HepG2 (cell line): ENCODE data around the gene RPP21. TPM values are rescaled to one million over a fixed set of nuclear protein-coding genes. Genes with fewer than 3 reads are reported as not detected.

Experiments
- BRCA1 ChIP-seq: sonication (generic); formaldehyde crosslinking; IDR thresholded peaks from 2 replicates; pipeline ENCODE4 v1.4.0; 2020; ENCODE audit warnings: missing genetic modification reagents
- DMAP1 ChIP-seq: IDR thresholded peaks from 2 replicates; pipeline ENCODE4 v1.6.1; 2016
- IKZF1 ChIP-seq: fragments of 450-650 bp; IDR thresholded peaks from 2 replicates; pipeline ENCODE4 v1.7.1; 2016
- IKZF5 ChIP-seq: IDR thresholded peaks from 2 replicates; pipeline ENCODE4 v1.6.1; 2018; ENCODE audit warnings: missing genetic modification reagents, mild to moderate bottlenecking, missing compliant biosample characterization
- KDM4B ChIP-seq: sonication (generic); formaldehyde crosslinking; IDR thresholded peaks from 2 replicates; pipeline ENCODE4 v1.4.0; 2020; ENCODE audit warnings: missing genetic modification reagents
- KLF6 ChIP-seq: IDR thresholded peaks from 2 replicates; pipeline ENCODE4 v1.8.0; 2016; ENCODE audit warnings: missing biosample characterization, missing genetic modification reagents
- KMT2B ChIP-seq: IDR thresholded peaks from 2 replicates; pipeline ENCODE4 v1.6.1; 2016; ENCODE audit warnings: missing genetic modification reagents, missing compliant biosample characterization
- MYPOP ChIP-seq: sonication (generic); formaldehyde crosslinking; IDR thresholded peaks from 2 replicates; pipeline ENCODE4 v1.8.1; 2023; ENCODE audit warnings: mild to moderate bottlenecking, moderate library complexity, missing genetic modification reagents
- SMARCE1 ChIP-seq: fragments of 450-650 bp; IDR thresholded peaks from 2 replicates; pipeline ENCODE4 v1.6.1; 2017; ENCODE audit warnings: borderline replicate concordance
- SOX6 ChIP-seq, 2 experiments: fragments of 450-650 bp in 1 of 2; sonication (generic) in 1 of 2; formaldehyde crosslinking in 1 of 2; IDR thresholded peaks; 2 replicates each; pipeline versions ENCODE4 v1.4.0 to v1.6.1; 2017 to 2020; ENCODE audit warnings: antibody characterized with exemption in 1 of 2, mild to moderate bottlenecking in 1 of 2, missing genetic modification reagents in 1 of 2
- TFE3 ChIP-seq: IDR thresholded peaks from 2 replicates; pipeline ENCODE4 v1.6.1; 2016
- ZBTB44 ChIP-seq: sonication (generic); formaldehyde crosslinking; IDR thresholded peaks from 2 replicates; pipeline ENCODE4 v1.4.0; 2020; ENCODE audit warnings: missing genetic modification reagents
- ZNF230 ChIP-seq: sonication (generic); formaldehyde crosslinking; IDR thresholded peaks from 2 replicates; pipeline ENCODE4 v1.4.0; 2020; ENCODE audit warnings: mild to moderate bottlenecking, missing genetic modification reagents
- ZNF441 ChIP-seq: sonication (generic); formaldehyde crosslinking; IDR thresholded peaks from 2 replicates; pipeline ENCODE4 v1.7.0; 2021; ENCODE audit warnings: missing genetic modification reagents, borderline replicate concordance
- ZNF607 ChIP-seq: sonication (generic); formaldehyde crosslinking; IDR thresholded peaks from 2 replicates; pipeline ENCODE4 v1.5.1; 2020; ENCODE audit warnings: missing genetic modification reagents, mild to moderate bottlenecking, borderline replicate concordance
- ZNF652 ChIP-seq: IDR thresholded peaks from 2 replicates; pipeline ENCODE4 v1.6.1; 2016; ENCODE audit warnings: low read depth, borderline replicate concordance
- ZNF703 ChIP-seq: sonication (generic); formaldehyde crosslinking; IDR thresholded peaks from 2 replicates; pipeline ENCODE4 v1.5.1; 2020; ENCODE audit warnings: missing genetic modification reagents, mild to moderate bottlenecking, moderate library complexity, borderline replicate concordance
- ZNF749 ChIP-seq: sonication (generic); formaldehyde crosslinking; IDR thresholded peaks from 2 replicates; pipeline ENCODE4 v1.8.0; 2022; ENCODE audit warnings: mild to moderate bottlenecking, missing genetic modification reagents, moderate library complexity, borderline replicate concordance
- ZNF841 ChIP-seq: sonication (generic); formaldehyde crosslinking; IDR thresholded peaks from 2 replicates; pipeline ENCODE4 v1.8.1; 2023; ENCODE audit warnings: missing genetic modification reagents, borderline replicate concordance
- ZNF850 ChIP-seq: sonication (generic); formaldehyde crosslinking; conservative IDR thresholded peaks from 2 replicates; pipeline ENCODE4 v1.9.0; 2021; ENCODE audit warnings: mild to moderate bottlenecking, missing genetic modification reagents
- ZNF879 ChIP-seq: sonication (generic); formaldehyde crosslinking; IDR thresholded peaks from 2 replicates; pipeline ENCODE4 v1.8.1; 2023; ENCODE audit warnings: missing genetic modification reagents
- ZSCAN9 ChIP-seq: IDR thresholded peaks from 2 replicates; pipeline ENCODE4 v1.6.1; 2016; ENCODE audit warnings: borderline replicate concordance
- ZXDC ChIP-seq: sonication (generic); formaldehyde crosslinking; IDR thresholded peaks from 2 replicates; pipeline ENCODE4 v1.5.0; 2020; ENCODE audit warnings: mild to moderate bottlenecking, missing genetic modification reagents
- polyA plus RNA-seq, 8 experiments: library from polyadenylated mRNA; depleted of rRNA in 3 of 8; stranded (reverse) in 7 of 8; unstranded in 1 of 8; fragments of >200 nt; fragmentation: Illumina TruSeq in 4 of 8; extraction: Trizol in 4 of 8; gene quantifications; 2 replicates each; pipeline versions ENCODE4 v1.2.1 to v1.2.3, GENCODE V29; 2011 to 2016; ENCODE audit warnings: low read depth in 4 of 8, missing spikeins in 1 of 8, mixed read lengths in 1 of 8; ENCODE audit not compliant: insufficient read depth in 1 of 8
- total RNA-seq, 5 experiments: library from RNA; depleted of rRNA; stranded (reverse); fragments of >200 nt; fragmentation: Illumina TruSeq; extraction: Trizol; gene quantifications; 2 replicates each; pipeline ENCODE4 v1.2.3, GENCODE V29; 2016; ENCODE audit warnings: low read depth in 1 of 5

RPP21 gene
- total and polyA plus RNA-seq, 2 of the 13 experiments (the other 11 are each of a cell fraction or from before 2014, with no cell fraction given): 53.1 to 72.3 TPM

- TF ChIP-seq DMAP1 (no peak), IKZF1 (no peak), ZNF607 (CRISPR knock-in tag) (peak; percentile 61; the same call in 1 of the 2 replicates), KLF6 (CRISPR knock-in tag) (peak; percentile 94), ZNF879 (CRISPR knock-in tag) (no peak), ZNF703 (no peak), ZNF230 (CRISPR knock-in tag) (no peak), SMARCE1 (no peak), TFE3 (peak; percentile 79), KDM4B (no peak), IKZF5 (CRISPR knock-in tag) (no peak), ZSCAN9 (CRISPR knock-in tag) (peak; percentile 94), MYPOP (CRISPR knock-in tag) (no peak), ZNF652 (CRISPR knock-in tag) (0 out of 2 replicates have a peak, but pooled peaks have one; percentile 19), ZXDC (CRISPR knock-in tag) (no peak), ZNF441 (no peak), SOX6 (IDR thresholded peaks at IDR 0.05) (no peak), SOX6 (CRISPR knock-in tag; IDR thresholded peaks at IDR 0.05) (no peak), ZNF850 (no peak), KMT2B (CRISPR knock-in tag) (peak; percentile 46; the same call in 1 of the 2 replicates), ZNF841 (CRISPR knock-in tag) (no peak), BRCA1 (0 out of 2 replicates have a peak, but pooled peaks have one; percentile 54), ZBTB44 (CRISPR knock-in tag) (0 out of 2 replicates have a peak, but pooled peaks have one; percentile 90), ZNF749 (CRISPR knock-in tag) (no peak)
Measured at GRCh38 chr6:30378290-30378937, 33.5 kb downstream of the RPP21 start (continued).
